GM23338 (cell line): ENCODE measurements around the gene AGPS. TPM values are rescaled to one million over a fixed set of nuclear protein-coding genes. Genes with fewer than 3 reads are reported as not detected.

Source experiments
- ATAC-seq: fragments of 200-7000 bp; cut with Tn5 transposase; 3 replicates; pipeline ENCODE4 v1.9.1; 2020
- DNase-seq: peaks from one replicate; pipeline ENCODE4 v3.0.0-alpha.2; 2015; ENCODE audit warnings: low spot score
- H2AFZ ChIP-seq: fragments of 200-600 bp; sonication (generic); 2 replicates; pipeline ENCODE4 v1.8.0; 2016; ENCODE audit warnings: antibody characterized with exemption, mild to moderate bottlenecking, moderate library complexity
- H3F3A ChIP-seq: fragments of 200-600 bp; sonication (generic); replicated peaks from 2 replicates; pipeline ENCODE4 v1.8.0; 2017; ENCODE audit warnings: antibody characterized with exemption, mixed run types, low read depth
- H3K27ac ChIP-seq: fragments of 200-600 bp; sonication (generic); 2 replicates; pipeline ENCODE4 v1.6.1; 2016; ENCODE audit warnings: low read depth
- H3K27me3 ChIP-seq: fragments of 200-600 bp; sonication (generic); 2 replicates; pipeline ENCODE4 v1.8.0; 2016; ENCODE audit warnings: mild to moderate bottlenecking, mixed run types, moderate library complexity; ENCODE audit not compliant: insufficient read depth
- H3K36me3 ChIP-seq: fragments of 200-600 bp; sonication (generic); 2 replicates; pipeline ENCODE4 v1.8.0; 2016; ENCODE audit warnings: mild to moderate bottlenecking; ENCODE audit not compliant: insufficient read depth
- H3K4me1 ChIP-seq: fragments of 200-600 bp; sonication (generic); 2 replicates; pipeline ENCODE4 v1.8.0; 2016; ENCODE audit warnings: mild to moderate bottlenecking, moderate library complexity; ENCODE audit not compliant: insufficient read depth
- H3K4me2 ChIP-seq: fragments of 200-600 bp; sonication (generic); 2 replicates; pipeline ENCODE4 v1.7.1; 2017; ENCODE audit warnings: mixed run types
- H3K4me3 ChIP-seq: fragments of 200-600 bp; sonication (generic); 2 replicates; pipeline ENCODE4 v1.6.1; 2016; ENCODE audit warnings: mixed run types
- H3K79me2 ChIP-seq: fragments of 200-600 bp; sonication (generic); replicated peaks from 2 replicates; pipeline ENCODE4 v1.8.0; 2017; ENCODE audit warnings: mild to moderate bottlenecking; ENCODE audit not compliant: insufficient read depth
- H3K9me2 ChIP-seq: fragments of 200-600 bp; sonication (generic); 2 replicates; pipeline ENCODE4 v1.8.0; 2017; ENCODE audit not compliant: insufficient read depth
- H4K20me1 ChIP-seq: fragments of 200-600 bp; sonication (generic); replicated peaks from 2 replicates; pipeline ENCODE4 v1.8.0; 2017; ENCODE audit warnings: mild to moderate bottlenecking; ENCODE audit not compliant: insufficient read depth
- H3K27ac Mint-ChIP-seq: 2 replicates; pipeline ENCODE4 v1.8.0; 2020; ENCODE audit warnings: inconsistent platforms, mild to moderate bottlenecking, moderate library complexity, mixed read lengths
- H3K27me3 Mint-ChIP-seq: 3 replicates; pipeline ENCODE4 v1.8.0; 2022; ENCODE audit warnings: low read depth, mild to moderate bottlenecking, moderate library complexity, mixed read lengths, inconsistent platforms; ENCODE audit not compliant: insufficient read depth, poor library complexity
- H3K36me3 Mint-ChIP-seq: 3 replicates; pipeline ENCODE4 v1.8.0; 2021; ENCODE audit warnings: low read depth, mild to moderate bottlenecking, inconsistent platforms, moderate library complexity, mixed read lengths
- H3K4me1 Mint-ChIP-seq: 3 replicates; pipeline ENCODE4 v1.8.0; 2020; ENCODE audit warnings: mild to moderate bottlenecking, inconsistent platforms, mixed read lengths
- H3K4me3 Mint-ChIP-seq: 3 replicates; pipeline ENCODE4 v1.8.0; 2021; ENCODE audit warnings: moderate library complexity, mild to moderate bottlenecking, inconsistent platforms, mixed read lengths
- H3K9me3 Mint-ChIP-seq: 3 replicates; pipeline ENCODE4 v1.8.0; 2020; ENCODE audit warnings: moderate library complexity, mild to moderate bottlenecking, inconsistent platforms, mixed read lengths
- CREB1 ChIP-seq: fragments of 250-450 bp; sonication (Bioruptor Pico); IDR thresholded peaks from 2 replicates; pipeline ENCODE4 v1.5.0; 2020; ENCODE audit warnings: low read depth, mild to moderate bottlenecking, moderate library complexity
- EZH2 ChIP-seq: fragments of 200-600 bp; sonication (generic); IDR thresholded peaks from one replicate; pipeline ENCODE4 v1.8.0; 2017; ENCODE audit warnings: antibody characterized with exemption, mild to moderate bottlenecking, low read depth; ENCODE audit not compliant: unreplicated experiment
- NANOG ChIP-seq: IDR thresholded peaks from 2 replicates; pipeline ENCODE4 v1.6.1; 2016; ENCODE audit warnings: antibody characterized with exemption, borderline replicate concordance
- ZNF114 ChIP-seq: fragments of 250-450 bp; sonication (Bioruptor Pico); IDR thresholded peaks from 2 replicates; pipeline ENCODE4 v1.5.0; 2020; ENCODE audit warnings: mild to moderate bottlenecking, moderate library complexity
- polyA plus RNA-seq: library from polyadenylated mRNA; unstranded; fragments of >200 nt; fragmentation: Nextera tagmentation; extraction: Ambion mirVana; gene quantifications from 2 replicates; pipeline ENCODE4 v1.2.1, GENCODE V29; 2016
- total RNA-seq: library from RNA; depleted of rRNA; stranded (reverse); fragments of >200 nt; shearing (Covaris generic); gene quantifications from 2 replicates; pipeline ENCODE4 v1.2.3, GENCODE V29; 2014
- TF ChIP-seq, protein P1 (sequence below): fragments of 250-450 bp; sonication (Bioruptor Pico); IDR thresholded peaks from 2 replicates; pipeline ENCODE4 v1.5.0; 2020; ENCODE audit warnings: mild to moderate bottlenecking, moderate library complexity
- TF ChIP-seq, protein P2 (sequence below): IDR thresholded peaks from one replicate; pipeline ENCODE4 v1.6.1; 2018; ENCODE audit warnings: antibody characterized with exemption; ENCODE audit not compliant: unreplicated experiment

Gene AGPS
- total and polyA plus RNA-seq, 2 experiments from 2014 or later: 14.6 to 73.2 TPM

- TF ChIP-seq, protein P1, sequence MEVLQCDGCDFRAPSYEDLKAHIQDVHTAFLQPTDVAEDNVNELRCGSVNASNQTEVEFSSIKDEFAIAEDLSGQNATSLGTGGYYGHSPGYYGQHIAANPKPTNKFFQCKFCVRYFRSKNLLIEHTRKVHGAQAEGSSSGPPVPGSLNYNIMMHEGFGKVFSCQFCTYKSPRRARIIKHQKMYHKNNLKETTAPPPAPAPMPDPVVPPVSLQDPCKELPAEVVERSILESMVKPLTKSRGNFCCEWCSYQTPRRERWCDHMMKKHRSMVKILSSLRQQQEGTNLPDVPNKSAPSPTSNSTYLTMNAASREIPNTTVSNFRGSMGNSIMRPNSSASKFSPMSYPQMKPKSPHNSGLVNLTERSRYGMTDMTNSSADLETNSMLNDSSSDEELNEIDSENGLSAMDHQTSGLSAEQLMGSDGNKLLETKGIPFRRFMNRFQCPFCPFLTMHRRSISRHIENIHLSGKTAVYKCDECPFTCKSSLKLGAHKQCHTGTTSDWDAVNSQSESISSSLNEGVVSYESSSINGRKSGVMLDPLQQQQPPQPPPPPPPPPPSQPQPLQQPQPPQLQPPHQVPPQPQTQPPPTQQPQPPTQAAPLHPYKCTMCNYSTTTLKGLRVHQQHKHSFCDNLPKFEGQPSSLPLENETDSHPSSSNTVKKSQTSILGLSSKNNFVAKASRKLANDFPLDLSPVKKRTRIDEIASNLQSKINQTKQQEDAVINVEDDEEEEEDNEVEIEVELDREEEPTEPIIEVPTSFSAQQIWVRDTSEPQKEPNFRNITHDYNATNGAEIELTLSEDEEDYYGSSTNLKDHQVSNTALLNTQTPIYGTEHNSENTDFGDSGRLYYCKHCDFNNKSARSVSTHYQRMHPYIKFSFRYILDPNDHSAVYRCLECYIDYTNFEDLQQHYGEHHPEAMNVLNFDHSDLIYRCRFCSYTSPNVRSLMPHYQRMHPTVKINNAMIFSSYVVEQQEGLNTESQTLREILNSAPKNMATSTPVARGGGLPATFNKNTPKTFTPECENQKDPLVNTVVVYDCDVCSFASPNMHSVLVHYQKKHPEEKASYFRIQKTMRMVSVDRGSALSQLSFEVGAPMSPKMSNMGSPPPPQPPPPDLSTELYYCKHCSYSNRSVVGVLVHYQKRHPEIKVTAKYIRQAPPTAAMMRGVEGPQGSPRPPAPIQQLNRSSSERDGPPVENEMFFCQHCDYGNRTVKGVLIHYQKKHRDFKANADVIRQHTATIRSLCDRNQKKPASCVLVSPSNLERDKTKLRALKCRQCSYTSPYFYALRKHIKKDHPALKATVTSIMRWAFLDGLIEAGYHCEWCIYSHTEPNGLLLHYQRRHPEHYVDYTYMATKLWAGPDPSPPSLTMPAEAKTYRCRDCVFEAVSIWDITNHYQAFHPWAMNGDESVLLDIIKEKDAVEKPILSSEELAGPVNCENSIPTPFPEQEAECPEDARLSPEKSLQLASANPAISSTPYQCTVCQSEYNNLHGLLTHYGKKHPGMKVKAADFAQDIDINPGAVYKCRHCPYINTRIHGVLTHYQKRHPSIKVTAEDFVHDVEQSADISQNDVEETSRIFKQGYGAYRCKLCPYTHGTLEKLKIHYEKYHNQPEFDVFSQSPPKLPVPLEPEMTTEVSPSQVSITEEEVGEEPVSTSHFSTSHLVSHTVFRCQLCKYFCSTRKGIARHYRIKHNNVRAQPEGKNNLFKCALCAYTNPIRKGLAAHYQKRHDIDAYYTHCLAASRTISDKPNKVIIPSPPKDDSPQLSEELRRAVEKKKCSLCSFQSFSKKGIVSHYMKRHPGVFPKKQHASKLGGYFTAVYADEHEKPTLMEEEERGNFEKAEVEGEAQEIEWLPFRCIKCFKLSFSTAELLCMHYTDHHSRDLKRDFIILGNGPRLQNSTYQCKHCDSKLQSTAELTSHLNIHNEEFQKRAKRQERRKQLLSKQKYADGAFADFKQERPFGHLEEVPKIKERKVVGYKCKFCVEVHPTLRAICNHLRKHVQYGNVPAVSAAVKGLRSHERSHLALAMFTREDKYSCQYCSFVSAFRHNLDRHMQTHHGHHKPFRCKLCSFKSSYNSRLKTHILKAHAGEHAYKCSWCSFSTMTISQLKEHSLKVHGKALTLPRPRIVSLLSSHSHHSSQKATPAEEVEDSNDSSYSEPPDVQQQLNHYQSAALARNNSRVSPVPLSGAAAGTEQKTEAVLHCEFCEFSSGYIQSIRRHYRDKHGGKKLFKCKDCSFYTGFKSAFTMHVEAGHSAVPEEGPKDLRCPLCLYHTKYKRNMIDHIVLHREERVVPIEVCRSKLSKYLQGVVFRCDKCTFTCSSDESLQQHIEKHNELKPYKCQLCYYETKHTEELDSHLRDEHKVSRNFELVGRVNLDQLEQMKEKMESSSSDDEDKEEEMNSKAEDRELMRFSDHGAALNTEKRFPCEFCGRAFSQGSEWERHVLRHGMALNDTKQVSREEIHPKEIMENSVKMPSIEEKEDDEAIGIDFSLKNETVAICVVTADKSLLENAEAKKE (CRISPR knock-in tag): no peak
- no peak for TF ChIP-seq EZH2
These were observed 136.6 kb downstream of the AGPS start (continued) for GRCh38 chr2:177529166-177529565.

DNA sequence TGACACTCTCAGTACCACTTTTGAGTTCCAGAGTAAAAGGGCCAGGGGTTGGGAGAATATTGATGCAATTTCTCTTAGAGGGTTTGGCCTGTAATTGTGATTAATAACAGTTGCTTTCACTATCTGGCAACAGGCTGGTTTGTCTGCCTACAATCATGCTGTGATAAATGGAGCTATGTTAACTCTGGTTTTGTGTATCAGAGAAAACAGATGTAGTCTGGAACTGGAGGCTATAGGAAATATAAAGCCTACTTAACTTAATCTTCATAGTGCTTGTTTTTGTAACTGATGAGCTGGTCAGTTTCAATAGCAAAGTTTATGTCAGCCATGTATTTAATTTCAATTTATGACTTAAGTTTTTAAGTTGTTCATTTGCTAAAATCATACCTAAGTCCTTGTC lies 138.0 kb downstream of the AGPS start:
- no peaks in the 10 kb centered on the region for H3K36me3 ChIP-seq
- H3K4me1 ChIP-seq: peaks cover 52% of the 10 kb centered on the region
- Mint-ChIP-seq H3K36me3 (no peaks in the 10 kb centered on the region), H3K4me1 (peaks cover 24% of the 10 kb centered on the region), H3K9me3 (no peaks in the 10 kb centered on the region), H3K27ac (no peak overlapping the region), H3K4me3 (no peak overlapping the region), H3K27me3 (no peaks in the 10 kb centered on the region)
- no peak overlapping the region for H3K27ac ChIP-seq
- H3K4me3 ChIP-seq: no peak overlapping the region
- H3K27me3 ChIP-seq: no peaks in the 10 kb centered on the region
- no peaks in the 10 kb centered on the region for H3K79me2 ChIP-seq
- no peak overlapping the region for H3K4me2 ChIP-seq
- no peaks in the 10 kb centered on the region for H3K9me2 ChIP-seq
- H4K20me1 ChIP-seq: no peaks in the 10 kb centered on the region
- no peak overlapping the region for H2AFZ ChIP-seq
- ATAC-seq: no peak
- no peaks in the 10 kb centered on the region for H3F3A ChIP-seq
- DNase-seq: no peak
- TF ChIP-seq ZNF114: no peak
- TF ChIP-seq, protein P2, sequence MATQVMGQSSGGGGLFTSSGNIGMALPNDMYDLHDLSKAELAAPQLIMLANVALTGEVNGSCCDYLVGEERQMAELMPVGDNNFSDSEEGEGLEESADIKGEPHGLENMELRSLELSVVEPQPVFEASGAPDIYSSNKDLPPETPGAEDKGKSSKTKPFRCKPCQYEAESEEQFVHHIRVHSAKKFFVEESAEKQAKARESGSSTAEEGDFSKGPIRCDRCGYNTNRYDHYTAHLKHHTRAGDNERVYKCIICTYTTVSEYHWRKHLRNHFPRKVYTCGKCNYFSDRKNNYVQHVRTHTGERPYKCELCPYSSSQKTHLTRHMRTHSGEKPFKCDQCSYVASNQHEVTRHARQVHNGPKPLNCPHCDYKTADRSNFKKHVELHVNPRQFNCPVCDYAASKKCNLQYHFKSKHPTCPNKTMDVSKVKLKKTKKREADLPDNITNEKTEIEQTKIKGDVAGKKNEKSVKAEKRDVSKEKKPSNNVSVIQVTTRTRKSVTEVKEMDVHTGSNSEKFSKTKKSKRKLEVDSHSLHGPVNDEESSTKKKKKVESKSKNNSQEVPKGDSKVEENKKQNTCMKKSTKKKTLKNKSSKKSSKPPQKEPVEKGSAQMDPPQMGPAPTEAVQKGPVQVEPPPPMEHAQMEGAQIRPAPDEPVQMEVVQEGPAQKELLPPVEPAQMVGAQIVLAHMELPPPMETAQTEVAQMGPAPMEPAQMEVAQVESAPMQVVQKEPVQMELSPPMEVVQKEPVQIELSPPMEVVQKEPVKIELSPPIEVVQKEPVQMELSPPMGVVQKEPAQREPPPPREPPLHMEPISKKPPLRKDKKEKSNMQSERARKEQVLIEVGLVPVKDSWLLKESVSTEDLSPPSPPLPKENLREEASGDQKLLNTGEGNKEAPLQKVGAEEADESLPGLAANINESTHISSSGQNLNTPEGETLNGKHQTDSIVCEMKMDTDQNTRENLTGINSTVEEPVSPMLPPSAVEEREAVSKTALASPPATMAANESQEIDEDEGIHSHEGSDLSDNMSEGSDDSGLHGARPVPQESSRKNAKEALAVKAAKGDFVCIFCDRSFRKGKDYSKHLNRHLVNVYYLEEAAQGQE: no peak
- no peak for TF ChIP-seq EZH2
- no peak for TF ChIP-seq NANOG
- no peak for TF ChIP-seq CREB1 (CRISPR knock-in tag)
- TF ChIP-seq, protein P1 (CRISPR knock-in tag): no peak
